DMS 273 treated with DMSO at 0.1 percent for 48 hours (cell line): ENCODE results near the gene ITPR3.

ENCODE experiments used
- DNase-seq: peaks from one replicate; lab custom pipeline; 2025; lab: John Stamatoyannopoulos, UW

ITPR3 gene

DNA sequence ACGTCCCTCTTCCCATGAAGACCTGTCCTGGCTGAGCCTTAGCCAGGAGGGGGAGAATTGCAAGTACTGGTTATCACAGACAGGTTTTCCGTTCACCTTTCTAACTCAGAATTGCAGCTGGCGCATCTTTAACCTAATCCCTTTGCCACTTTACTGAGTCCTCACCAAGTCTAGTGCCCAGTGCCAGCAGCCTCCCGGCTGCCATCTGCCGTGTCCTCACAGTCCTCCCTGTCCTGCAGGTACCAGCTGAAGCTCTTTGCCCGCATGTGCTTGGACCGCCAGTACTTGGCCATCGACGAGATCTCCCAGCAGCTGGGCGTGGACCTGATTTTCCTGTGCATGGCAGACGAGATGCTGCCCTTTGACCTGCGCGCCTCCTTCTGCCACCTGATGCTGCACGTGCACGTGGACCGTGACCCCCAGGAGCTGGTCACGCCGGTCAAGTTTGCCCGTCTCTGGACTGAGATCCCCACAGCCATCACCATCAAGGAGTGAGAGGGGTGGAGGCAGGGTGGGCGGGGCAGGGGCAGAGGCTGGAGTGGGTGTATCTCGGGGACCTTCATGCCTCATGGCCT lies 49.1 kb downstream of the ITPR3 start:
- DNase-seq = no peak

DNA sequence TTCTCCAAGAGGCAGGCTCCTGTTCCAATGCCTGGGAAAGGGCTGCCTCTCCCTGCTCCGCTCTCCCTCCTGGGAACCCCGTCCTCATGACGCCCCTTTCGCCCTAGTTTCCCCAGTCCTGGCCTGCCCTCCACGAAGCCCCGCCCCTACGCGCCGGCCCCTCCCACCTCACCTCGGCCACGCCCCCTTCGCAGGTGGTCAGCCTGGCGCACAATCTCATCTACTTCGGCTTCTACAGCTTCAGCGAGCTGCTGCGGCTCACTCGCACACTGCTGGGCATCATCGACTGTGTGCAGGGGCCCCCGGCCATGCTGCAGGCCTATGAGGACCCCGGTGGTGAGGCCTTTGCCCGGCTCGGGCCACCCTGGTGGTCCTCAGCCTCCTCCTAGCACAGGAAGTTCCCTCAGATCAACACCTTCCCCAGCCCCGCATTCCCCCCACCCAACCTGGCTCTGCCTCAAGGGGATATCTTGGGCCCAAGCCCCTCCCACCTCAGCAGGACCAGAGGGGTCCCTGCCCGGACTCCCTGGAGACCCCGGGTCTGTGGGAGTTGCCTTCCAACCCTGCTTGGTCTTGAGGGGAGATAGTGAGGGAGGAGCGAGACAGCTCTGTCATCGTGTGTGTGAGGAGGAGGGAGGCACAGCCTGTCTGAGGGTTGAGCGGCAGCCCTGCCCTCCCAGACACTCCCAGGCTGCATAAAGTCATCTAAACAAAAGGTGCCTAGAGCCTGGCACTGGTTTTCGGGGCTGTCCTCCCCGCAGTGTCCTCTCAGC lies 50.0 kb downstream of the ITPR3 start:
- DNase-seq = no peak

DNA sequence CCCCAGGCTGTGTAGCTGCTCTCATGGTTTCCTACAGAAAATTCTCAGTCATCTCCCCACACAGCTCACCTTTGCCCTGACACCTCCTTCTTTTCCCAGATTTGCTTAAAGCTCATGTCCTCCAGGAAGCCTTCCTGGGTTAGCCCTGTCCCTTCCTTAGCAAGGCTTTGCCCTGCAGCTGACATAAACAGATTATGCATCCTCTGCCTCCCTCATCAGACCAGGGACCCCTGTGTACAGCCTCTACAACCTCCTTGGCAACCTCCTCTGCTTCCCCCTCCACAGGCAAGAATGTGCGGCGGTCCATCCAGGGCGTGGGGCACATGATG lies 50.6 kb downstream of the ITPR3 start:
- DNase-seq = no peak

DNA sequence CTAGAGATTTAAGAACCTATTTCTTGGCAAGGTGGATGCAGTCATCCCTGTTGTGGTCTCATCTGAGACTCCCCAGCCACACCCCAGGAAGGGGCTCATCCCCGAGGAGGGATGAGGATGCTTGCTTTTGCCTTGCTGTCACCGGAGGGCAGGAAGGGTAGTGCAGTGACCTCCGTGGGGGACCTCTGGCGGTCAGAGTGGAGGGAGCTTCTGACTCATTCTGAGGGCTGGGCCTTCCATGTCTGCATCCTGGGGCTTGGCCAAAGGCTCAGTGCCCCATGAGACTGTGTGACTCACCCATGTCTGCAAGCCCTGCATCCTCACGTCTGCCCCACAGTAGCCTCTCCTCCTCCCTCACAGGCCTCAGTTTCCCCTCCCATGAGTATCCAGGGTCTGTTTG lies 51.7 kb downstream of the ITPR3 start:
- no peak for DNase-seq

DNA sequence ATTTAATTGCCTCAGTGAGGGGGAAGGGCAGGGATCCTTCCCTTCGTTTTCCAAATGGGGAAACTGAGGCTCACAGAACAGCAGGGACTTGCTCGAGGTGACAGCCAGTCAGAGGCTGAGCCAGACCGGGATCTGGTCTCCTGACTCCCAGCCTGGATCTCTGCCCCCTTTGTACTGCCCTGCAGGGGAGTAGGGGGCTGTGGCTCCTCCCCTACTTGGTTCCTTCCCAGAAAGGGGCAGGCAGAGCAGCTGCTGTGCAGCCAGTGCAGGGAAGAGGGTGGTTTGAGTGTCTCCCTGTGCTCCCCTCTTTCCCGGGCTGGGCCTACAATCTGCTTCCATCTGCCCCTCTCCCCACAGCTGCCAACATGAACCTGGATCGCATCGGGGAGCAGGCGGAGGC lies 52.7 kb downstream of the ITPR3 start:
- DNase-seq = no peak

DNA sequence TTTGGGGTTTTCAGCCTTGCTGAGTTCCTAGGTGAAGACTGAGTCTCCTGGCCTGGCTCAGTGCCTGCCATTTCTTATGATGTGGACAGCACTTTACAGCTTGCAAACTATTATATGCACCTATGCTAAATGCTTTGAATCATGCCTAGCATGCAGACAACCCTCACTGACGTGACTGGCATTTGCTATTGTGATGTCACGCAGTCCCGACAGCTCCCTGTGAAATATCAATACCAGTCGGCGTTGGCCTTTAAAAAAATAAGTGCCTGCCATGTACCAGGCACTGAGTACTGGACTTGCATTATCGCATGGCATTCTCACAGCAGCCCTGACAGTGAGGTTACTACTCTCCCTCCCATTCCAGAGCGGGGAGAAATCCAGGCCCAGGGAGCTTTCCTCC lies 54.8 kb downstream of the ITPR3 start:
- no peak for DNase-seq

DNA sequence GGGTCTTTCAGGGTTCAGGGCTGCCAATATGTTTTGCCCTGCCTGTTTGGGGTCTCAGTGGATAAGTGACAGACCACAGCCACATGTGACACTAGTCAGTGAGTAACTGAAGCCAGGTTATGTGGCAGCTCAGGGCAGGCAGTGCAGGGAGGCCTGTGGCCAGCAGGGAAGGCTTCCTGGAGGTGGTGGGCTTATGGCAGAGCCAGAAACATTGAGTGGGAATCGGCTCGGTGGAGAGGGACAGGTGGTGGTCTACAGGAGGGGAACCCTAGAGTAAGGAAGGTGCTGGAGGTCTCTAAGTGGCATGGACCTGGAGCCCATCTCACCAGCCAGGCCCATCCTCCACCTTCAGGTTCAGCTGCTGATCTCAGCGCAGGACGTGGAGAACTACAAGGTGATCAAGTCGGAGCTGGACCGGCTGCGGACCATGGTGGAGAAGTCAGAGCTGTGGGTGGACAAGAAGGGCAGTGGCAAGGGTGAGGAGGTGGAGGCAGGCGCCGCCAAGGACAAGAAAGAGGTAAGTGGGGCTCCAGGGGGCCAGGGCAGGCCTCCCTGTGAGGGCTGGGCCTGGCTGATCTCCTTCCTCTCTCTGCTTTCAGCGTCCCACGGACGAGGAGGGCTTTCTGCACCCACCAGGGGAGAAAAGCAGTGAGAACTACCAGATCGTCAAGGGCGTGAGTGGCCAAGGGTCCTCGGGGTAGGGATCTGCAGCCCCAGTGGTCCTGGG lies 55.5 kb downstream of the ITPR3 start:
- DNase-seq = no peak

DNA sequence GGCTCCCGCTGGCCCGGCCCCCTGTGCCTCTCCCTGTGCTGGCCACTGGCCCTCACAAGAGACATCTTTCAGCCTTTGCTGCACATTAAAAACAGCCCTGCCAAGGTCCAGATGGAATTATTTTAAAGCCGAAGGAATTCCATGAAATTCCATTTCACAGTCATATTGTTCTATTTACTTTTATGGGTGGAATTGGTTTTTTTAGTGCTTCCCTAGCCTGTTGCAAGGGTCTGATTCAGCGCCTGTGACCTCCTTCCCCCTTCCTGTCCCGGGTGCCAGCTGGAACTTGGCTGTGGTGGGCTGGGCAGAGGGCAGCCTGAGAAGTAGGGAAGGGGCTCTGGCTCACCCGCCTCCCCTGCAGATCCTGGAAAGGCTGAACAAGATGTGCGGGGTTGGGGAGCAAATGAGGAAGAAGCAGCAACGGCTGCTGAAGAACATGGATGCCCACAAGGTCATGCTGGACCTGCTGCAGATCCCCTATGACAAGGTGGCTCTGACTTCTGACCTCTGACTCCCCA lies 56.1 kb downstream of the ITPR3 start:
- DNase-seq = no peak

DNA sequence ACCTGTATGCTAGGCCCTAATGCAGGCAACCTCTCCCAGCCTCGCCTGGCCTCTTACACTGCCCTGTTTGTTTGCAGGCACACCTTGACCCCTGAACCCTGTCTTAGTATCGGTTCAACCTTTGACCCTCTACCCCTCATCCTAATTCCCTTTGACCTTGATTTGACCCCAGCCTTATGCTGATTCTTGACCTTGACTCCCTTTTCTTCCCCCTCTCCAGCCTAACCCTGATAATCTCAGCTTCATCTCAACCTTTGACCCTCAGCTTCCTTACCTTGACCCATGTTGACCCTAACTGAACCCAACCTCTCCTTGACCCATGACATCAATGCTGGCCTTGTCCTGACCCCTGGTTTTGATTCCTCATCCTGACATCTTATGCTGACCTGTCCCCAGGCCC lies 56.6 kb downstream of the ITPR3 start:
- DNase-seq = no peak

DNA sequence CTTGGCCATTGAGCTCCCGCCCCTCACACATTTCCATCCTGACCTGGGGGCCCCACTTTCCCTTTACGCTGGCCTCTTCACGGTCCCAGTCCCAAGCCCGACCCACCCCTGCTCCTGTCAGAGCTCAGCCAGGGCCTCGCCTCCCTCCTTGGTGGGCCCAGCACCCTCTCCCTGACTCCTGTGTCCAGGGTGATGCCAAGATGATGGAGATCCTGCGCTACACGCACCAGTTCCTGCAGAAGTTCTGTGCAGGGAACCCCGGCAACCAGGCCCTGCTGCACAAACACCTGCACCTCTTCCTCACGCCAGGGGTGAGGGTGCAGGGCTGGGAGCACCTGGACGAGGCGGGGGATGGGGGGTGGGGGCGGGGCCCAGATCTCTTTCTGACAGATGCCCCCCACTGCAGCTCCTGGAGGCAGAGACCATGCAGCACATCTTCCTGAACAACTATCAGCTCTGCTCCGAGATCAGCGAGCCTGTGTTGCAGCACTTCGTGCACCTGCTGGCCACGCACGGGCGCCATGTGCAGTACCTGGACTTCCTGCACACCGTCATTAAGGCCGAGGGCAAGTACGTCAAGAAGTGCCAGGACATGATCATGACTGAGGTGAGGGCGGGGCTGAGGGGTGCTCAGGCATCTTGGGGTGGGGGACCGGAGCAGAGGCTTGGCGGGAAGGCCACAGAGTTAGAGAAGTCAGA lies 57.3 kb downstream of the ITPR3 start:
- no peak for DNase-seq

DNA sequence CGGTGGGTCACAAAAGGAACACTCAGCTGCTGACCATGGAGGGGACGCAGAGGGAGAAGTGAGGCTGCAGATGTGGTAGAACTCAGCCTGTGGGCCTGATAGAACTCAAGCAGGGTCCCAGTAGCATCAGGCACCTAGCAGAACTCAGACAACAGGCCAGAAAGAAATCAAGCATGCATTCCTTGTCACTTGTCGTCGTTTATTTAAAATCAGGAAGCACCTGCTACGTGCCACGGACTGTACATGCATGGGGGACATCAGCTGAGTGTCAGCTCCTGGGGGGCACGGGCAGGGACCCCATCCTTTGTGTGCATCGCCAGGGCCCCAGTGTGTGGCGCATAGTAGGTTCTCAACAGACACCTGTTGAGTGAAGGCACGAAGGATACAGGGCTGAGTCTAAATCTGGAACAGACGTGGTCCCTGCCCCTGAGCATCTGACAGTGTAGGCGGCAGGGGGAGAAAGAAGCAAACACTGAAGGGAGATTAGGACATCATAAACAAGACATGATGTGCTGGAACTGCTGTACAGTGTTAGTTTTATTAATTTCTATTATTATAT lies 57.9 kb downstream of the ITPR3 start:
- DNase-seq = no peak

DNA sequence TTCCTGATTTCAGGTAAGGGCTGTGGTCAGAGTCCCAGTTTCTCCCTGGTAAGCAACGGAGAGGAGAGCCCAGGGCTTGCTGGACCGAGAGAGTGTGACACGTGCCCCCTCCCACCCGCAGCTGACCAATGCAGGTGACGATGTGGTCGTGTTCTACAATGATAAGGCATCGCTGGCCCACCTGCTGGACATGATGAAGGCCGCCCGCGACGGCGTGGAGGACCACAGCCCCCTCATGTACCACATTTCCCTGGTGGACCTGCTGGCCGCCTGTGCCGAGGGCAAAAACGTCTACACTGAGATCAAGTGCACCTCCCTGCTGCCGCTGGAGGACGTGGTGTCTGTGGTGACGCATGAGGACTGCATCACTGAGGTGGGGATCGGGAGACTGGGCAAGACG lies 58.6 kb downstream of the ITPR3 start:
- no peak for DNase-seq

DNA sequence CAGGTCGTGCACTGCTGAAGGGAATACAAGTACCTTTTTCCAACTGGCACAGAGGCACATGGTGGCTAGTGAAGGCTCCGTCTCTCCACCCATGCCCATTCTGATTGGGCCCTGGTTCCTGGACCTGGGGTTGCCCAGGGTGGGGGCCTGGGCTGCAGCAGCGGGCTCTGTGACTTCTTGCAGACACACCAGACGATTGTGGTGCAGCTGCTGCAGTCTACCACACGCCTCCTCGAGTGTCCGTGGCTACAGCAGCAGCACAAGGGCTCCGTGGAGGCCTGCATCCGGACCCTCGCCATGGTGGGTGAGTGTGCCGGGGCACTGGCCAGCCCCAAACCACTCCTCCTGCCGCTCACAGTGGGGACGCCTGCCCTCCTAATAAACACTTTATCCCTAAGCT lies 61.2 kb downstream of the ITPR3 start:
- no peak for DNase-seq

DNA sequence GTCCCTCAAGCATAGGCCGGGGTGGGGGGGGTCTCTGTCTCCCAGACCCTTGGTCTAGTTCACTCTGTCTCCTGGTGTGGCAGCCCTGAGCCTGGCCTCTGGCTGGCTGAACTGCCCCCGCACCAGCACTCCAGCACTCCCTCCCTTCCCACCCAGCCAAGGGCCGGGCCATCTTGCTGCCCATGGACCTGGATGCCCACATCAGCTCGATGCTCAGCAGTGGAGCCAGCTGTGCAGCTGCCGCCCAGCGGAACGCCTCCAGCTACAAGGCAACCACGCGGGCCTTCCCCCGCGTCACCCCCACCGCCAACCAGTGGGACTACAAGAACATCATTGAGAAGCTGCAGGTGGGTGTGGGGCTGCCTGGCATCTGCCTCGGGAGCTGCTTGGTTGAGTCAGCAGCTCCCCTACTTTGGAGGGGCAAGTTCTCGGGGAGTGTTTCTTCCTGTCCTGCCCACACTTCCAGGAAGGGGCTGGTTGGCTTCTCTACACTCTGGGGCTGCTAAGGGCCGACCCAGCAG lies 62.0 kb downstream of the ITPR3 start:
- no peak for DNase-seq

DNA sequence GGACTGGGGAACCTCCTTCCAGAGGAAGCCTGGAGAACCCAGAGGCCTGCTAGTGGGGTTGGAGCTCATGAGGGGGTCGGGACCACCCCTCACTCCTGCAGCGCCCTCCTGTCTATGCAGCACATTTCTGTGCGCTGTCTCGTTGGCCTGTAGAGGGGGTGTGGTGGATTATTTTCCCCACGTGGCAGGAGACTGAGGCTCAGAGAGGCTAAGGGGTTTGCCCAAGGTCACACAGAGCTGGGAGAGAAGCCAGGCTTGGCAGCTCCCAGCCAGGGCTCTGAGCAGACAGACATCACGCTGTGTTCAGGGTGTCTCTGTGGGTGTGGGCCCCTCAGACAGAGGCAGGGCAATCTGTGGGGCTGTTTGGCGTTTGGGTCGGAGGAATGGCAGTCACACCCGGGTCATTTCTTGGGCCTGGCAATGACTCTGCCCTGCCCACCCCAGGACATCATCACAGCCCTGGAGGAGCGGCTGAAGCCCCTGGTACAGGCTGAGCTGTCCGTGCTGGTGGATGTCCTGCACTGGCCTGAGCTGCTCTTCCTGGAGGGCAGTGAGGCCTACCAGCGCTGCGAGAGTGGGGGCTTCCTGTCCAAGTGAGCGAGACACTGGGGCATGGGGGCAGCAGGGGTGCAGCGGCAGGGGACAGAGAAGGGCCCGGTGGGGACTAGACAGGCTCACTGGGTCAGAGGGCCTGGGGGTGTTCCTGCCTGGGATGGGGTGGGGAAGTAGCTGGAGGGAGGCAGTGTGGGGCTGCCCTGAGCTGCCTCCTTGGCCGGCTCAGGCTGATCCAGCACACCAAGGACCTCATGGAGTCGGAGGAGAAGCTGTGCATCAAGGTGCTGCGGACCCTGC lies 62.7 kb downstream of the ITPR3 start:
- no peak for DNase-seq

DNA sequence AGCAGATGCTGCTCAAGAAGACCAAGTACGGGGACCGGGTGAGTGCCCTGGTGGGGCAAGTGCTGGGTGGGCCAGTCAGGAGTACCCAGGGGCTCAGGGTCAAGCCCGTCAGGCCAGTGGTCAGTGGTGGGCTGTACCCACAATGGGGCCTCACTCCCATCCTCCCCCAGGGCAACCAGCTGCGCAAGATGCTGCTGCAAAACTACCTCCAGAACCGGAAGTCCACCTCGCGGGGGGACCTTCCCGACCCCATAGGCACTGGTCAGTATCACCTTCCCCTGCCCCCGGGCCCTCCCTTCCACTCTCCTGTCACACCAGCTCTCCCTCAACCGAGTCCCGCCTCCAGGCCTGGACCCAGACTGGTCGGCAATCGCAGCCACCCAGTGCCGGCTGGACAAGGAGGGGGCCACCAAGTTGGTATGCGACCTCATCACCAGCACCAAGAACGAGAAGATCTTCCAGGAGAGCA lies 63.3 kb downstream of the ITPR3 start:
- DNase-seq = no peak

DNA sequence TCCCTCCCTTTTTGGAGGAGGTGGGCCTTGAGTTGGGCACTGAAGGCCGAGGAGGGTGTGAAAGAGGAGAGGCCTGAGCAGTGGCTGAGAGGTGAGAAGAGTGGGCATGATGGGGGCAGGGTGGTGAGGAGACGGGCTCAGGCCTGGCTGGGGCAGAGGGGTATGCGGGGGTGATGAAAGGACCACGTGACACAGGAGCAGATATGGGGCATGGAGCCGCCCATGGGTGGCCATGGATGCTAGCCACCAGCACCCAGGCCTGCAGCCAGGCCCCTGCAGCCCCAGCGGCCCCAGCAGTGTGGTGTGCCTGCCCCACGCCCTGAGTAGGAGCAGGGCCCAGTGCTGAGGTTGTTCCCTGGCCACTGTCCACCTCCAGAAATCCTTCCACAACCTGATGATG lies 63.9 kb downstream of the ITPR3 start:
- DNase-seq = no peak

DNA sequence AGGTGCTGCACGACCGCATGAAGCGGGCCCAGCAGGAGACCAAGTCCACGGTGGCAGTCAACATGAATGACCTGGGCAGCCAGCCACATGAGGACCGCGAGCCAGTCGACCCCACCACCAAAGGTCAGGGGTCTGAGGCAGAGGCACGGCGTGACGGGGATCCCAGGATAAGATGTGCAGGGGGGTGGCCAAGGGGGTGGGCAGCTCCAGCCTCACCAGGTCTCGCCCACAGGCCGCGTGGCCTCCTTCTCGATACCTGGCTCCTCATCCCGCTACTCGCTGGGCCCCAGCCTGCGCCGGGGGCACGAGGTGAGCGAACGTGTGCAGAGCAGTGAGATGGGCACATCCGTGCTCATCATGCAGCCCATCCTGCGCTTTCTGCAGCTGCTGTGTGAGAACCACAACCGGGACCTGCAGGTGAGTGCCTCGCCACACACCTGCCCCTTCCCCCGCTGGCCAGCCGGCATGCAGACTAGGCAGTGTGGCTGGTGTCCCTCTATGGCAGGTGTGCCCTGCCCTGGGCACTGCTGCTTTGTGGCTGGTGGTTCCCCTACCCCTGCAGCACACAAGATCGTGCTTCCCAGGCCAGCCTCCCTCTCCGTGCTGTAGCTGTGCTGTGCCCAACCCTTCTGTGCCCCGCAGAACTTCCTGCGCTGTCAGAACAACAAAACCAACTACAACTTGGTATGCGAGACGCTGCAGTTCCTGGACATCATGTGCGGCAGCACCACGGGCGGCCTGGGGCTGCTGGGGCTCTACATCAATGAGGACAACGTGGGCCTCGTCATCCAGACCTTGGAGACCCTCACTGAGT lies 64.5 kb downstream of the ITPR3 start:
- no peak for DNase-seq

DNA sequence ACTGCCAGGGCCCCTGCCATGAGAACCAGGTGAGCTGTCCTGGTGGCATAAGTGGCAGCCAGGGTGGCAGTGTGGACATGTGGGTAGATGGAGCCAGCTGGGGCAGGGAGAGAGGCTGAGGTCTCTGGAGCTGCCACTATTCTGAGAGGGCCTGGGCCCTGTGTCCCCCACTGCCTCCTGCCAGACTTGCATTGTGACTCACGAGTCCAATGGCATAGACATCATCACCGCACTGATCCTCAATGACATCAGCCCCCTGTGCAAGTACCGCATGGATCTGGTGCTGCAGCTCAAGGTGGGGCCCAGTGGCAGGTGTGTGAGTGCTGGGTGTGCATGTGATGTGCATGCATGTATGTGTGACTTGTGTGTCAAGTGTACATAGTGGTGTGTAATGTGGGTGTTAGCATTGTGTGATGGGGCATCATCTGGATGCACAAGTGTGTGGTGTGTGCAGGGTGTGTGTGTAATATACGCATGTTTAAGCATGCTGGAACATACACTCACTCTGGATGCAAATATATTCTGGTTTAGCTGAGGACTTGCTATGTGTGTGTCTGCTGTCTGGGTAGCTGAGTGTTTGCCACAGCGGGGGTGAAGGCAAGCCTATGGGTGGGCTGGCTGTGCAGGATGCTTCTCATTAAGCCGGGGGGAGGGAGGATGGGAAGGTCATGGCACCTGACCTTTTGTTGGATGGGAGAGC lies 65.3 kb downstream of the ITPR3 start:
- DNase-seq = no peak
